Stimulated activated CD4-positive, alpha-beta T cell treated with anti-CD3 and anti-CD28 coated beads, Interleukin-12 subunit alpha, Interleukin-12 subunit beta, amount 100 ng/mL, for 48 hours (primary cell): ENCODE results near the gene ZNF407.

Source experiments
- DNase-seq, 3 donors: peaks; one replicate each; pipeline ENCODE4 v3.0.0-alpha.2; 2020; ENCODE audit warnings: low read depth in 2 of 3, low spot score in 1 of 3

The ZNF407 gene

DNA sequence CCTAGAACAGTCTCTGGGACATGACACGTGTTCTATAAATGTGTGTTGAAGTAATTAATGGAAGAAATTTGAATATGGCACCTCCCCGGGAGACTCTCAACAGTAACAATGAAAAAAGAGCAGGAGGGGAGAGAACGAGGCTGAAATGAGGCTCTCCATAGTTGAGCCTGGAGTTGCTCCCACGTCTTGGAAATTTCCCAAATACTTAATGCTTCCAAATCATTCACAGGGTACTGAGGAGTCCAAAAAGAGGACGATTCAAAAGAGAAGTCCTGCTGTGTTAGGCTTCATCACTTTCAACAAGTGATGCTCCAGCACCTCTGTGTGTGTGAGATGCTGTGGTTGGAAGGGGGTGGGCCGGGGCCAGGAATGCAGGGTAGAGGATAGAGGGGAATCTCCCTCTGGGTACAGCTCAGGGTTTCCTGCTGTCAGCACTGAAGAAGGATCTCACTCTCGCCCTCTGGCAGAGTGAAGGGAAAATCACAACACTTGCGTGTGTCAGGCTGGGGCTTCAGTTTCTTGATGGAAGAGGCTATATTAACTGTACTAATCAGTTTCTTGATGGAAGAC, 18.1 kb upstream of the ZNF407 start:
- no peak for DNase-seq

DNA sequence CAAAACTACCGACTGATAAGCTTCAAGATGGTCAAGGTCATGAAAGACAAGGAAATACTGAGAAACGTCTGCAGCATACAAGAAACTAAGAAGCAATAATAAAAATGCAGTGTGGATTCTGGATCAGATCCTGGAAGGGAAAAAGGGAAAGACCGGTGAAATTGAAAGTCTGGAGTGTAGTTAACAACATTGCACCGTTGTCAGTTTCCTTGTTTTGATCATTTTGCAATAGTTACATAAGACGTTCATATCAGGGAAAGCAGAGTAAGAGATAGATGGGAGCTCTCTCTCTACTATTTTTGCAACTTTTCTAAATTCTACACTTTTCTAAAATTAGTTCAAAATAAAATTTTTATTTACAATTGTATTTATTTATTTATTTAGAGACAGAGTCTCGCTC, 15.0 kb upstream of the ZNF407 start:
- no peak for DNase-seq

GRCh38 chr18:74587441-74587840, 10.2 kb upstream of the ZNF407 start:
- DNase-seq: no peak

DNA sequence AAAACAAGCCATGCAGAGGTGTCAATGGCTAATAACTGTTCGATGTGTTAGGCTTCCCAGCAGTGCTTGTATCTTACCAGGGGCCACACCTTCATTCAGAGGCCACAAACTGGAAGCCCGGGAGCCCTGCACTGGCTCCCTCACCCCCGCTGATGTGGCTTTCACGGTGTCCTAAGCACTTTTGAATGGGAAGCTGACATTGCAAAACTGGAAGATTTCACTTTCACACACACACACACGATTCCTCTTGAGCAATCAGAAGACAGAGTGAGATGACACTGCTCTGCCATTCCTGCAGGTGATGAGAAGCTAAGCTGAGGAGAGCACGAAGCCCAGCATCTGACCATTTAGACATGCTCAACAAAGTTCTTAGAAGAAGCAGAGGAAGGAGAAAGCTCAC, 8.6 kb upstream of the ZNF407 start:
- DNase-seq: no peak

GRCh38 chr18:74589811-74590210, 7.9 kb upstream of the ZNF407 start:
- no peak for DNase-seq

- DNase-seq: no peak
Measured at GRCh38 chr18:74590671-74591070, 7.0 kb upstream of the ZNF407 start.

GRCh38 chr18:74595431-74595830, 2.2 kb upstream of the ZNF407 start:
- DNase-seq: no peak

GRCh38 chr18:74597034-74597661, 522 bp upstream of the ZNF407 start:
- DNase-seq: peak; percentile 40 to 68 (median 52)

GRCh38 chr18:74598350-74599001, 806 bp downstream of the ZNF407 start:
- DNase-seq: peak; percentile 41 to 47 (median 46)

DNA sequence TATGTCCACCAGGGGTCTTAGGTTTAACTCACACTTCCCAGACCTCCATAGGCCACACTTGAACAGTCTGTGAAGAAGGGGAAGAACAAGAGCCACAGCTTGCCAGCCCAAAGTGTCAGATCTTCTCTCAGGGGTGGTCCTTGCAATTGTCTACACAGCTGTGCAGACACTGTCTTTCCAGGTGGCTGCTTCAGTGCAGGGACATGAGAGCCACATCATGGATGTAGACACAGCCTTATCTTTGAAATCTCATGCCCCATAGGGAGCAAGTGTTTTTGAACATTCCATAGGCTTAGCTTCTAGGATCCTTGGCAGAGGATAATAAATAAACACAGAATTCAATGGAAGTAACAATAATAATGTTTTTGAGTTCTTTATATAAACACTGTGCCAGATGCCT, 6.7 kb downstream of the ZNF407 start:
- DNase-seq: no peak

DNA sequence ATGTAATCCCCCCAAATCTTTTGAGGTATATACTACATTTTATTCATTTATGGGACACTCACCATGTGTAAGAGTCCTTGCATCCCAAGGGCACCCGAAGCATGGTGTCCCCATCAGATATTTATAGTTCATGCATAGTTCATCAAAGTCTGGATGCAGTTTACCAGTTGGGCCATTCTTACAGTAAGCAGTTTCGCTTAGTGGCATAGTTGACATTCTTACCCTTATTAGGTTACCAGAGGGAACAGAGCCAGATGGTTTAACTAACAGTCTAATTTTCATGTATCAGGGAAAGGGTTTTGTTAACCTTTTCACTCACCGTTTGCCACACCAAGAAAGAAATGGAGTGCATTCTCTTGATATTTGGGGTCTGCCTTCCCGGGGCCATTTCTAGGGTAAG, 7.1 kb downstream of the ZNF407 start:
- DNase-seq: no peak

- no peak for DNase-seq
Measured at GRCh38 chr18:74608681-74609080, 11.0 kb downstream of the ZNF407 start.

- no peak for DNase-seq
Measured at GRCh38 chr18:74609535-74609934, 11.9 kb downstream of the ZNF407 start.

DNA sequence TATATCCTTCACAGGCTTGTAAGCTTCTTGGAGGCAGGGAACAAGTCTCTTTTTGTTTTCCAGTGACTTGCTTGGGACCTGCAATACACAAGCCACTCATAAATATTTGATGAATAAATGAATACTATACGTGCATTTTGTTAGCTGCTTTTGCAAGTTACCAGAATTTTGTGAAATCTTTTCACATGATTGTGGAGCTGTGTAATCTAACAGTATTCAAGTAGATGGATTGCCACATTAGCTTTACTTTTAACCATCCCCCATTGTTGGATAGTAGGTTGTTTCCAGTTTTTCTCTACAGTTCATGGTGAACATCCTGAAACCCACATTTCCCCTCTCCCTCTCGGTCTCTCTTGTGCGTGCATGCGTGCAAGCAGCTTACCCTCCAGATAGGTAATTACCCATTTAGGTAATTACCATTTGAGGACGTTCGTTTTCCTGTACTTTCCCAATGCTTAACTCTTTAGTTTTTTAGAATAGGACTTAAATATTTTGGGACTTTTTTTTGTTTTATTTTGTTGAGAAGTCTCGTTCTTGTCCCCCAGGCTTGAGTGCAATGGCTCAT, 12.5 kb downstream of the ZNF407 start:
- no peak for DNase-seq

DNA sequence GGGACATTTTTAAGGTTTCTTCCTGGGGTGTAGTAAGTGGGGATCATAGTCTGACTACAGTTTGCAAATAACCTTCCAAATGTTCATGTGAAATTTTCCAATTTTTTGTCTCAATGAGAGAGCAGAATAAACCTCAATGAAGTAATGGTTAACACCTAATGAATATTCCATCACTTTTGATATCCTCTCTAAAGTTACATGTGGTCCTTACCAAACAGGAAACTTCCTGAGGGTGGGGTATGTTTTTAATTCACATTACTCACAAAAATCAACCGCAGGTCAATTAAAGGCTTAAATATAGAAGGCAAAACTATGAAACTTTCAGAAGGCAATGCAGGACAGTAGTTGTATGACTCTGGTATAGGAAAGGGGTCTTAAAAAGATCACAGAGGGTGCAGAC, 13.2 kb downstream of the ZNF407 start:
- no peak for DNase-seq

DNA sequence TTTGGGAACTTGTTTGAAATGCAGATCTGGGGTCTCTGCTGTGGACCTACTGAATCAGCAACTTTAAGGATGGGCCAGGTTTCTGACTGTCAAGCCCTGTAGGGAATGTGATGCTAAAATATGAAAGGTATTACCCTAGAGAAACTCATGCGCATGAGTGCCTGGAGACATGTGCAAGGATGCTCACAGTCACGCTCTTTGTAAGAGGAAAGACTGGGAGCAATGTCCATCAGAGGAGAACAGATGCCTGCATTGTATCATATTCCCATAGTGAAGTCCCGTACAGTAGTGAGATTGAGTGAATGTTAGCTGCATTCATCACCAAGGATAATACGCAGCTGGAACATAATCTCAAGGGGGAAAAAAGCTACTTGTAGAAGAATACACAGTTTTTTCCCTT, 14.1 kb downstream of the ZNF407 start:
- DNase-seq: no peak

GRCh38 chr18:74613381-74613780, 15.7 kb downstream of the ZNF407 start:
- no peak for DNase-seq

DNA sequence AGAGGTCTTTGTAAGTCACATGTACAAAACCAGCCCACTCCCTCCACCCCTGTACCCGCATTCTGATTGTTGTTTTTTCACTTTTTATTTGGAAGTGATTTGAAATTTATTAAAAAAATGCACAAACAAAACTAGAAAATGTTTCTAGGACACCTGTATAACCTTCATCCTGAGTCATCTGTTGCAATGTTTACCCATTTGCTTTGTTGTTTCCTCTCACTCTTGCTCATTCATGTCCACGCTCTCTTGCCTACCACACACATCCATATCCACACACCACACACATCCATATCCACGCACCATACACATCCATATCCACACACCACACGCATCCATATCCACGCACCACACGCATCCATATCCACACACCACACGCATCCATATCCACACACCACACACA, 18.8 kb downstream of the ZNF407 start:
- no peak for DNase-seq

GRCh38 chr18:74617486-74617885, 19.8 kb downstream of the ZNF407 start:
- no peak for DNase-seq

DNA sequence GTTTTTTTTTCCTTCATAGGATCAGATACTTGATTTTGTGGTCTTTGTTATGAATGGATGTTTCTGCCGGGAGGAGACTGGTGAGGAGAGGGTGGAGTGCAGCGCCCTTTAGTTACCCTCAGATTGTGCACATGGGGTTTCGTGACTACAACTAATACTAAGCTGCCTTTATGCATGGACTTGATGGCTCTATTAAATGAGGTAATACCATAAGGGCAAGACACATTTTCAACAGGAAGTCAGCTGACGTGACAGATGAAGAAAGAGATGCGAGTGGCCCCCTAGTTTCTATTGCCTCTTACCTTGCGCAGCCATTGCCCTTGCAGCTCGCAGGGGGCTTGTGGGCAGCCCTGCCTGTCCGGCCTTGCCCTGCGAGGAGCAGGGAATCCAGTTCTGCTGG, 24.4 kb downstream of the ZNF407 start:
- DNase-seq: no peak

DNA sequence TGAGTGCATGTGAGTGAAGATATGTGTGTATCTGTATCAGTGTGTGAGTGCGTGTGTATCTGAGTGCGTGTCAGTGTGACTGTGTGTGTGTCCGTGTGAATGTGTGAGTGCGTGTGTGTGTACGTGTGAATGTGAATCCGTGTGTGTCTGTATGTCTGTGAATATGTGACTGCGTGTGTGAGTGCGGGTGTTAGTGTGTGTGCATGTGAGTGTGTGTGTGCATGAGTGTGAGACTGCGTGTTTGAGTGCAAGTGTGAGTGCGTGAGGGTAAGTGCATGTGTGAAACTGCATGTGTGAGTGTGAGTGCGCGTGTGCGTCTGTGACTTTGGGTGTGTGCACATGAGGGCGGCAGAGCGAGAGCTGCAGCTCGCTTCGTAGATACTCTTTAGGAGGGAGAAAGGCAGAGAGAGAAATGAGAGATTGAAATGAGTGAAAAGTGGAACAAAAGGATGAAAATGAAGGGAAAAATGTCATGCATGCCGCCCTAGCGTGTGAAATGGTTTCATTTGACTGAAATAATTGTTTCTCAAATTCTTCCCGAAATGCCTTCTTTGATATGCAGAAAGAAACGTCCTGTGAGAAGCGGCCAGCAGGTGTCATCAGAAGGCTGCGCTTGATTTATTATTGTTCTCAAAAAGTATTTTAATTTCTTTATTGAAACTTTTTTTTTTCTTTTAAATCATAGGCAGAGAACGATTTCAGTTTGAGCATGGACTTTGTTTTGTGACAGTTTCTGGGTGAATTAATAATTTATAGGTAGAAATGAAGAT, 25.6 kb downstream of the ZNF407 start:
- no peak for DNase-seq

- DNase-seq: no peak
Measured at GRCh38 chr18:74624466-74624865, 26.8 kb downstream of the ZNF407 start.
